Activated CD4-positive, alpha-beta T cell treated with anti-CD3 and anti-CD28 coated beads, Interleukin-10, Interleukin-2, amounts not matched to agents 100 ng/mL and 50 ng/mL, durations not matched to agents 16 hours and 8 hours (primary cell): ENCODE results near the gene PSMD2.
A peak's percentile ranks its signal among the peaks of the same experiment; 100 is the strongest.

ENCODE experiments used
- DNase-seq: peaks from one replicate; pipeline ENCODE4 v3.0.0-alpha.2; 2020

PSMD2 gene

GRCh38 chr3:184343200-184343876 is 44.3 kb downstream of the PSMD2 start:
- DNase-seq: no peak

- no peak for DNase-seq
These were observed 45.7 kb downstream of the PSMD2 start for GRCh38 chr3:184344579-184345316.

GRCh38 chr3:184345317-184346144 is 46.5 kb downstream of the PSMD2 start:
- peak; percentile 22 for DNase-seq

- no peak for DNase-seq
These were observed 47.6 kb downstream of the PSMD2 start for GRCh38 chr3:184346480-184347190.

GRCh38 chr3:184347321-184348056 is 48.4 kb downstream of the PSMD2 start:
- DNase-seq: no peak

GRCh38 chr3:184348057-184348382 is 49.0 kb downstream of the PSMD2 start:
- no peak for DNase-seq

GRCh38 chr3:184349563-184350470 is 50.8 kb downstream of the PSMD2 start:
- no peak for DNase-seq

- no peak for DNase-seq
These were observed 51.6 kb downstream of the PSMD2 start for GRCh38 chr3:184350618-184351017.

GRCh38 chr3:184351511-184352148 is 52.6 kb downstream of the PSMD2 start:
- DNase-seq: no peak

GRCh38 chr3:184352149-184352785 is 53.2 kb downstream of the PSMD2 start:
- DNase-seq: no peak

- no peak for DNase-seq
These were observed 54.0 kb downstream of the PSMD2 start for GRCh38 chr3:184352897-184353545.

GRCh38 chr3:184353546-184353941 is 54.5 kb downstream of the PSMD2 start:
- no peak for DNase-seq

- peak; percentile 66 for DNase-seq
These were observed 55.2 kb downstream of the PSMD2 start for GRCh38 chr3:184354121-184354728.

GRCh38 chr3:184354754-184355153 is 55.7 kb downstream of the PSMD2 start:
- no peak for DNase-seq

- DNase-seq: no peak
These were observed 56.4 kb downstream of the PSMD2 start for GRCh38 chr3:184355261-184356040.

GRCh38 chr3:184357248-184358123 is 58.4 kb downstream of the PSMD2 start:
- DNase-seq: no peak

- no peak for DNase-seq
These were observed 59.2 kb downstream of the PSMD2 start for GRCh38 chr3:184358124-184358767.
